GM19239 (cell line): ENCODE data around the gene LDB2.

Experiments
- DNase-seq: peaks from one replicate; pipeline ENCODE4 v3.0.0; 2011; ENCODE audit warnings: low spot score; ENCODE audit not compliant: insufficient read length
- FAIRE-seq: peaks from 2 replicates; lab custom pipeline; 2011; peaks lifted over from hg19 to GRCh38; lab: Jason Lieb, UNC

The LDB2 gene

DNA sequence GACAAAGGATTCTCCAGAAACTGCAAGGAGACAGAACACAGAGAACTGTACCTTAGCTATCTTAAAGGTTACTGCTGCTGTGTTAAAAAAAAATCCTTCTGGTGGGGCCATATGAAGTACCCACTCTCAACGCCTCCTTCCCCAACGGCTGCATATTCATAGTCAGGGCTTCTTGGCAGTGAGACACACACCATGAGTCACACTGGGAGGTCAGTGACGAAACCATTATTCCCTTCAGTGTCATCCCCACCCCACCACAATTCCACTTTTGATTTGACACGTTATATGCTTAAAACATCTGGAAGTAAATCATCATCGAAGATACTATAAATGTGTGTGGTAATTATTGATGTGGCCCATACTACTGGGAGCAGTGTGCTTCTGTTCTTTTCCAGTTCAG, 271.5 kb downstream of the LDB2 start:
- FAIRE-seq (no peak), DNase-seq (no peak)

- FAIRE-seq, result no peak
- no peak for DNase-seq
These were observed 275.6 kb downstream of the LDB2 start for GRCh38 chr4:16622826-16623225.

- FAIRE-seq (no peak), DNase-seq (no peak)
These were observed 281.0 kb downstream of the LDB2 start for GRCh38 chr4:16617435-16617834.

- FAIRE-seq (no peak), DNase-seq (no peak)
These were observed 281.4 kb downstream of the LDB2 start for GRCh38 chr4:16617011-16617410.

DNA sequence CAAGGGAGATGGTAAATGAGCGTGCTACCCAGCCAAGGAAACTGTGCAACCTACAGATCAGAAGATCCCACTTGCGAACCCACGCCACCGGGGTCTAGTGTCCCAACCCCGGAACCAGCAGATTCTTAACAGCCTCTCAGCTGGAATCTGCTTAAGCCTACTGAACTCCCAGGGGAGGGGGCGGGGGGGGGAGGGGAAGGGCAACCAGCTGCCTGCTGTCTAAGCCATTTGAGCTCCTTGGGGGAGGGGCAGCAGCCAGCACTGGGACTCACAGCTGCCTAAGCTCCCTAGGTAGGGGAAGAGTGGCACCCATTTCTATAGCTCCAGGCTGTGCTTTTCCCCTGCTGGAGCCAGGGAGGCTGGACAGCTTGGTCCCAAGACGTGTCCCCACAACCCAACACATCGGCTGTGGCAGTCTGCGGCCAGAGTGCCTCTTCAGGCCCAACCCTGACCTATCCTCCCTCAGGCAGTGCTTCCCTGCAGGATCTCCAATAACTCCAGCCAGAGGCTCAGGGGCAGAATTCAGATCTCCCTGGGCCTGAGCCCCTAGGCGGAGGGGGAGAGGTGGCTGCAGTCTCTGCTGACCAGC, 289.2 kb downstream of the LDB2 start:
- DNase-seq (no peak), FAIRE-seq (no peak)

GRCh38 chr4:16608611-16609125, 289.8 kb downstream of the LDB2 start:
- no peak for FAIRE-seq
- DNase-seq, result no peak

DNA sequence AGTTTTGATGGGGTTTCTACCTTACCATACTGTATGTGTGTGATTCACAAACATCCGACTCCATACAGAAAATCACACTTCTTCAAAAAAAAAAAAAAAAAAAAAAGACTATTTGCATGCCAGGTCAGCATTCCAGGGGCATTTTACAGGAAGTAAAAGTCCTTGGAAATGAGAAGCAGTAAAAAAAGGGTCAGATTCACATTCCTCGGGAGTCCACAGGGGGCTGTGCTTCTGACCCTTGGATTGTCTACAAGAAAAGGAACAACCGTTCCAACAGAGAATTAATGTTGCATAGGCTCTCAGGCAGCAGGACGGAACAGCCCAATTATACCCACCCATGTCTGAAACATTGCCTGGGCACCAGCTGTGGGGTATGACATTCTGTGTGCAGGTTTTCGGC, 290.3 kb downstream of the LDB2 start:
- FAIRE-seq, result no peak
- no peak for DNase-seq

- DNase-seq (no peak), FAIRE-seq (no peak)
These were observed 291.0 kb downstream of the LDB2 start for GRCh38 chr4:16607241-16608066.

- FAIRE-seq (no peak), DNase-seq (no peak)
These were observed 291.8 kb downstream of the LDB2 start for GRCh38 chr4:16606691-16607090.

DNA sequence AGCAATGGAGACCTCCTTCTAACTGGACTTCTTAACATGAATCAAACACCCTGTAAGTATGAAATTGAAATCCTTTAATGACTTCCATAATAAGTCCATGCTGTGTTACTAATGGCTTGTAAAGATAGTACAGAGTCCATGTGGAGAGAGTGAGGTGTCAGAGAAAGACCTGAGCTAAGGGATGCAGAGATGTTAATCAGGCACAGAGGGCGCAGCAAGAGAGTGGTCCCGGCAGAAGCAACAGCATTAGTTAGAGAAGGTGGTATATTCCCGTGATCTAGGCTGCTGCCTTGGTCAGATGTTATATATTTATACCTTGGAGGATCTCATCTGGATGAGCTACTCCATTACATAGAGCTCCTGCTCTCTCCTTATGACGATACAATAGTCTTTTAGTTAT, 295.3 kb downstream of the LDB2 start:
- no peak for FAIRE-seq
- no peak for DNase-seq

DNA sequence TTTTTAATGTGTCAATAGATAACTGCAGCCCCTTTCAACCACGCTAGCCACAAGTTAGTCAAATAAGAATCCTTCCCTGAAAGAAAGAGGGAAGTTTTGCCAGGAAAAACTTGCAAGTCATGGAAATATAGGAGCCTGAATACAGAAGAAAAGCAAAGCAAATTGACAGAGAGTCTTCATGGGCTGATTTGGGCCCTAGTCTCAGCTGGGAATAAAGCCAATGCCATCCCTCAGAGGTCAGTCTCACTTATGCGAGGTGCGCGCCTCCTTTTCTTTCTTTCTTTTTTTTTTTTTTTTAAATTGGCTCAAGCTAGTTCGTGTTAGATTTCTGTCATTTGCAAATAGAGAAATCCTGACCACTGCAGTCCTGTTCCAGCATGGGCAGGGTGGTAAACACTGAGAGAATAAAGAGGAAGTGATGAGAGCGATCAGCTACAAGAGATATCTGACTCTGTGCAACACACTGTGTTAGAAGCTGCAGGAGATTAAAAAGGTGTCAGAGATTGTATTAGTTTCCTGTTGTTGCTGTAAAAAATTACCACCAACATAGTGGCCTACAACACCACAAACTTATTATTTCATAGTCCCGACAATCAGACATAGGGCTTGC, 299.7 kb downstream of the LDB2 start:
- no peak for FAIRE-seq

GRCh38 chr4:16597845-16598596, 300.4 kb downstream of the LDB2 start:
- DNase-seq (no peak), FAIRE-seq (no peak)

More for the DNA sequence above, 299.7 kb downstream of the LDB2 start:
- DNase-seq, result no peak

GRCh38 chr4:16597443-16597842, 301.0 kb downstream of the LDB2 start:
- no peak for FAIRE-seq

DNA sequence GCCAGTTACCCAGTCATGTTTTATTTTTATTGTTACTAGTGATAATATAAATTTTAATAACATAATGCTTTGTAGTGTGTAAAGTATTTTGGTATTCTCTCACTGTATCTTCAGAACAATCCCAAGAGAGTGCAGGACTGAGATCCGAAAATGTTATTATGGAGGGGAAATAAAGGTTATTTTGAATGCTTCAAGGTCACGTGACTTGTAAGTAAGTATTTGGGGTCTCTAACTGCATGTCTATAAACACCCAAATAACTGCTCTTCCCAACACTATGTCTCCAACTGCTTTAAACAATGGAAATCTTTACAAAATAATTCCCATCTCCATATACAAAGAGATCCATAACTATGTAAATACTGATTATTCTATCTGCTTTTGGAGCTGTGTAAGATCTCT, 302.2 kb downstream of the LDB2 start:
- DNase-seq (no peak), FAIRE-seq (no peak)

More at GRCh38 chr4:16597443-16597842, 301.0 kb downstream of the LDB2 start:
- no peak for DNase-seq

DNA sequence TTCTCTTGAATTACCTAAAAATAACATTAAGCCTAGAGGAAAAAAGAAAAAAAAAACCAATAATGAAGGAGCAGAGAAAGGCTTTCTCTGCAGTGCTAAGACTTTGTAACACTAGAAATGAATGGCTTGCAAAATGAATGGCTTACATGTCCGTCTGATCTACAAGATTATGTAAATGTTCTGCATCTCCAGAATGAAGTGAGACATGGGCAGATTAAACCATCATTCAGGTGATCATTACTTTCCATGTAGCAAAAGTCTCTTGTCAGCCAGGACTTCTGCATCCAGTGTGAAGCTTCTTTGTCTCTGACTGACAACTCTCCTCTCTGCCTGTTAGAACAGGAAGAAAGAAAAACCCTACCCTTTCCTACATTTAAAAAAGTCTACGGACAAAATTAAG, 304.3 kb downstream of the LDB2 start:
- no peak for DNase-seq
- no peak for FAIRE-seq

GRCh38 chr4:16593386-16593785, 305.1 kb downstream of the LDB2 start:
- DNase-seq (no peak), FAIRE-seq (no peak)

- no peak for FAIRE-seq
- no peak for DNase-seq
These were observed 307.1 kb downstream of the LDB2 start for GRCh38 chr4:16591272-16591826.

GRCh38 chr4:16590797-16591196, 307.6 kb downstream of the LDB2 start:
- no peak for FAIRE-seq
- DNase-seq, result no peak

GRCh38 chr4:16588651-16589050, 309.8 kb downstream of the LDB2 start:
- no peak for DNase-seq
- FAIRE-seq, result no peak

GRCh38 chr4:16588149-16588548, 310.3 kb downstream of the LDB2 start:
- DNase-seq, result no peak
- no peak for FAIRE-seq
